WTC11 (cell line): ENCODE measurements around the gene ACCSL.

Experiments
- ARID4B ChIP-seq: sonication (generic); formaldehyde crosslinking; IDR thresholded peaks from 2 replicates; pipeline ENCODE4 v1.8.0; 2023; ENCODE audit warnings: missing genetic modification reagents, mild to moderate bottlenecking, borderline replicate concordance
- ATF3 ChIP-seq: sonication (generic); formaldehyde crosslinking; conservative IDR thresholded peaks from 2 replicates; pipeline ENCODE4 v1.8.1; 2022; ENCODE audit warnings: mild to moderate bottlenecking, missing genetic modification reagents
- CTCF ChIP-seq: fragments of 200-600 bp; IDR thresholded peaks from 2 replicates; pipeline ENCODE4 v1.8.0; 2022; ENCODE audit warnings: antibody characterized with exemption
- FOXK1 ChIP-seq: sonication (generic); formaldehyde crosslinking; IDR thresholded peaks from 2 replicates; pipeline ENCODE4 v1.8.0; 2022; ENCODE audit warnings: mild to moderate bottlenecking, moderate library complexity, missing genetic modification reagents
- IRF1 ChIP-seq: sonication (generic); formaldehyde crosslinking; IDR thresholded peaks from 2 replicates; pipeline ENCODE4 v1.8.0; 2023; ENCODE audit warnings: missing genetic modification reagents
- JUN ChIP-seq: sonication (generic); formaldehyde crosslinking; IDR thresholded peaks from 2 replicates; pipeline ENCODE4 v1.8.0; 2023; ENCODE audit warnings: mild to moderate bottlenecking, missing genetic modification reagents
- NR2C2 ChIP-seq: sonication (generic); formaldehyde crosslinking; IDR thresholded peaks from 2 replicates; pipeline ENCODE4 v1.8.0; 2022; ENCODE audit warnings: mild to moderate bottlenecking, missing genetic modification reagents
- RELA ChIP-seq: sonication (generic); formaldehyde crosslinking; IDR thresholded peaks from 2 replicates; pipeline ENCODE4 v1.8.1; 2022; ENCODE audit warnings: missing genetic modification reagents, mild to moderate bottlenecking, borderline replicate concordance
- SMAD3 ChIP-seq: sonication (generic); formaldehyde crosslinking; IDR thresholded peaks from 2 replicates; pipeline ENCODE4 v1.8.0; 2022; ENCODE audit warnings: missing genetic modification reagents, mild to moderate bottlenecking, borderline replicate concordance
- SP1 ChIP-seq: sonication (generic); formaldehyde crosslinking; conservative IDR thresholded peaks from 2 replicates; pipeline ENCODE4 v1.8.1; 2022; ENCODE audit warnings: missing genetic modification reagents
- USF1 ChIP-seq: sonication (generic); formaldehyde crosslinking; IDR thresholded peaks from 2 replicates; pipeline ENCODE4 v1.8.0; 2022; ENCODE audit warnings: mild to moderate bottlenecking, missing genetic modification reagents
- ZNF121 ChIP-seq: sonication (generic); formaldehyde crosslinking; IDR thresholded peaks from 2 replicates; pipeline ENCODE4 v1.8.0; 2023; ENCODE audit warnings: missing genetic modification reagents

GRCh38 chr11:44031549-44031948, 16.2 kb upstream of the ACCSL start:
- TF ChIP-seq CTCF (no peak), SMAD3 (CRISPR knock-in tag) (no peak), SP1 (CRISPR knock-in tag) (no peak), FOXK1 (CRISPR knock-in tag) (no peak), ZNF121 (CRISPR knock-in tag) (no peak), ARID4B (no peak), JUN (no peak), NR2C2 (no peak), IRF1 (CRISPR knock-in tag) (no peak), USF1 (CRISPR knock-in tag) (no peak), ATF3 (CRISPR knock-in tag) (no peak), RELA (no peak)
